ENCODE measurements around the gene HRK.

Gene HRK

GRCh38 chr12:116874324-116874995 is 6.8 kb downstream of the HRK start:
- no peak for DNase-seq (ENCODE audit: low read depth in 2 of 3, low spot score in 2 of 3)

GRCh38 chr12:116870306-116870705 is 10.9 kb downstream of the HRK start:
- DNase-seq (ENCODE audit: low read depth in 2 of 3, low spot score in 2 of 3): no peak

GRCh38 chr12:116867523-116867922 is 13.7 kb downstream of the HRK start:
- no peak for DNase-seq (ENCODE audit: low read depth in 2 of 3, low spot score in 2 of 3)

DNA sequence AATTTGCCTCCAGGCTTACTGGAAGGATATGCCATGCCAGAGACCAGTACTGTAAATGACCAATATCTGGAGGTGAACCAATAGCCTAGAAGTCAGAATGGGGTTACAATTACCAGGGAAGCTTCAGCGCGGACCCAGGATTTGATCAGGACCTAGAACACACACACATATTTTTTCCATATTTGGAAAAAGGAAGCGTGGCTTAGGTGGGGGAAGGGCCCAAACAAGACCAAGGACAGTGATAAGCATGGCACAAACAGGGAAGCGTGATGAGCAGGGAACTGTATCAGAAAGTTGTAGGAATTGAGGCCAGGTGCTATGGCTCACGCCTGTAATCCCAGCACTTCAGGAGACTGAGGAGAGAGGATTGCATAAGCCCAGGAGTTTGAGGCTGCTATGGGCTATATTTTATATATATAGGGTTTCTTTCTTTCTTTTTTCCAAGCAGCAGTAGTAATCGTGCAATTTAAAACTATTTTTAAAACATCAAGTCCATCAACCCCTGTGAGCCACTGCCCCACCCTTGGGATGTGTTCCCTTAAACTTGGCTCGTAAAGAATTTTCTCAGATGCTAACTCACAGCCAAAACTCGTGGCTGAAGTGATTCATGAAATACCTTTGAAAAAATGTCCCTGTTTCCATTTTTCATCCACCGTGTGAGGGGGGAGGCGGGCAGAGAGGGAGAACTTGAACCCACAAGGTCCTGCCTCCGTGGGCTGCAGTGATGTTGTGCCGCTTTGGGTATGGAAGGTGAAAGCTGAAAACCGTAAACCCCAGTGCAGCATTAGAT is 16.7 kb downstream of the HRK start:
- no peak for DNase-seq (ENCODE audit: low read depth in 2 of 3, low spot score in 2 of 3)

DNA sequence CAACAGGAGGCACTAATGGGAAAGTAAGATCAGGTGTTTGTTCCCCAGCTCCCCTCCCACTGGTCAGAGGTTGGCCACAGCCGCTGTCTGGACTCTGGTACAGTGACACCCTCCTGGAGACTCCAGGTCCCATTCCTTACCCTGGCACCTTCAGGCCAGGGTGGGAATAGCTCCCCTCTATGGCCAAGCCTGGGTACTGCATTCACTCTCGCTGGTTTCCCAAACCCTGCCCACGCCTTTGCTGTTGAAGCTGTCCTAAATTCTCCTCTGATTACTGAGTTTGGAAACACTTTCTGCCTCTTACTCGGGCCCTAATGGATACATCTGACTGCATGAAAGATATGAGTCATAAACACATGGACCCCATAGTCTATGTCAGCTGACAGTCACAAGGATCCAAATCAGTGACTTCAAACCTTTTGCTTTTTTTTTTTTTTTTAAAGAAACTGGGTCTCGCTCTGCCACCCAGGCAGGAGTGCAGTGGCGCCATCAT is 17.9 kb downstream of the HRK start:
- DNase-seq (ENCODE audit: low read depth in 2 of 3, low spot score in 2 of 3): no peak

DNA sequence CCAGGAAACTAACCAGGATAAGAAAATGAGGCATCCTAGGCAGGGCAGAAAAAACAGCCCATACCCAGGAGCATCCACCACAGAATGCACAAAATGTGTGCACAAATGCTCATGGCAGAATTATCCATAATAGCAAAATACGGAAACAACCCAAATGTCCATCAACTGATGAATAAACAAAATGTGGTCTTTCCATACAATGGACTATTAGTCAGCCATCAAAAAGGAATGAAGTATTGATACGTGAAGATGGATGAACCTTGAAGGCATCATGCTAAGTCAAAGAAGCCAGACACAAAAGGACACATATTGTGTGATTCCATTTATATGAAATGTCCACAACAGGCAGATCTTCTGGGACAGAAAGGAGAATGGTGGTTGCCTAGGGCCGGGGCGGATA is 19.1 kb downstream of the HRK start:
- DNase-seq (ENCODE audit: low read depth in 2 of 3, low spot score in 2 of 3): no peak

GRCh38 chr12:116861320-116861719 is 19.9 kb downstream of the HRK start:
- no peak for DNase-seq (ENCODE audit: low read depth in 2 of 3, low spot score in 2 of 3)

DNA sequence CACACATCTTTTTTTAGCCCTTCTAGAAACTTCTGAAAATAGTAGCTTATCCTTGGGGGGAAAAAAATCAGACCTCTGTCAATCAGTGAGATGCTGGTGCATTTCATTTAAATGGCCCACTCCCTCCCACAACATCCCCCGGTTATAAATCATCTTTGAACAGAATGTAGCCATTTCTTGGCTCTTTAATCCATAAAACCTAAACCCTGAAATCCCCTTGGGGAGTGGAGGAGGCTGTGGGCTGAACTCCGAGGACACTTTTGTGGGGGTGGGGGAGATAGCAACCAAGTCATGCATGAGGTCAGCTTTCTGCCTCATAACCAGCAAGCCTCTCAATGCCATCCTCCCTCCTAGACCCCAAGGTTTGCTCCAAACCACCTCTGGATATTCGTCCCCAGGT is 21.0 kb downstream of the HRK start:
- DNase-seq (ENCODE audit: low read depth in 2 of 3, low spot score in 2 of 3): no peak

DNA sequence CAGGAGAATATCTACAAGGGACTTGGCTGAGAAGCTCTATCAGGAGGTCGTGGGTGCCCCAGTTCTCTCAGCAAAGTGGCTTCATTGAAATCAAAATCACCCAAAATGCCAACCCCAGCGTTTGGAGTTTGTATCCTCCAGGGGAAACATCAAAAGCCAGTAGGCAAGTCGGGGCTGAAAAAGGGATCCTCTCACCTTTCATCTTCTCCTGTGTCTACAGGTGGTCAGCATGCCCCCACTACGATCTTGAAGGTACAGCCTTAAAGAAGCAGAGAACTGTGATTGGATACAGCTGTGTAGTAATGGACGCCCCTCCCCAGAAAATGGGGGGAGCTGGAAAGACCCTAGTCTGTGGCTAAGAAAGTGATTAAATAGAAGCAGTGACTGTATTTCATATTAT is 22.2 kb downstream of the HRK start:
- no peak for DNase-seq (ENCODE audit: low read depth in 2 of 3, low spot score in 2 of 3)

DNA sequence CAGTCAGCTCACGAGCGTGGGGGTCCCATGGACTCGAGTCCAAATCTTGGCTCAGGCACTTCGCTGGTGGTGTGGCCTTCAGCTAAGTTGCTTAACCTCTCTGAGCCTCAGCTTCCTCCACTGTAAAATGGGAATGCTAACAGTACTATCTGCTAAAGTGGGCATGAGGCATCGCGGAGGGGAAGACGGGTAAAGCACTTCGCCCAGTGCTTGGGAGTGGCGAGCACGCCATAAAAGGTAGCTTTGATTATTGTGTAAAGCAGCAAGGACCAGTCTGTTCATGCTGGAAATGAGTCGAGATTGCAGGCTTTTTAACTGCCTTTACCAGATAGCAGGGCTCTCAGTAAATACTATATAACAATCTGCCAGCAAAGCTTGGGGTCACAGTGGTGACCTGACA is 24.5 kb downstream of the HRK start:
- DNase-seq (ENCODE audit: low read depth in 2 of 3, low spot score in 2 of 3): no peak

DNA sequence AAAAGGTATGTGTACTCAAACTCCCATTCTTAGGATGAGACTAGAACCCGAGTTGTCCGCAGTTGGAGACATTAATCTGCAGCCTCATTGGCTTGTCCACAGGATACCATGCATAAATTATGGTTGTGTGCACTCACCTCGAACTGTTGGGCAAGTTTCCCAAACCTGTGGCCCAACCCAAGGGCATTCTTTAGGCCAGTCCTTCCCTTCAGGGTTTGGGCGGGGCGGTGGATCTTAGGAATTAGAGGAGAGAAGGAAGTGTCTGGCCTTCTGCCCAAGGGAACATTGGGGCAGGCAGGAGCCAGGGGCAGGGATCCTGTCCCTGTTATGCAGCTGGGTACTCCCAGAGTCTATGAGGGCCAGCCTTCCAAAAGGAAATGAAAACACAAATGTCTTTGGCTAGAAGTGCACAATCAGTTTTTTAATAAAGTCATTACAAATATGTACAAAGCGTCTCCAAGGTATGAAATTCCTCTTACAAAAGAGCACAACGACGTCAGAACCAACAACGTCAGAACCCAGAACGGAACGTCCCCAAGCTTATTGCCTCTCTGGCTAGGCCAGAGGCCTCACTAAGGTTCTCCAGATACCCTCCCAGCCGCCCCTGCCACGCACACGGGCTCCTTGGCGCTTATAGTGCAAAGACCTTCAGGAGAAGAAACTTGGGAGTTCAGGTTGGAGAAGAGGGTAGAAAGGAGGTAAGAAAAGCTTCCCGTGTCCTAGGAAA is 25.3 kb downstream of the HRK start:
- no peak for DNase-seq (ENCODE audit: low read depth in 2 of 3, low spot score in 2 of 3)

GRCh38 chr12:116853507-116853906 is 27.7 kb downstream of the HRK start:
- DNase-seq (ENCODE audit: low read depth in 2 of 3, low spot score in 2 of 3): no peak

- DNase-seq (ENCODE audit: low read depth in 2 of 3, low spot score in 2 of 3): no peak
These were observed 28.9 kb downstream of the HRK start for GRCh38 chr12:116852303-116852702.

DNA sequence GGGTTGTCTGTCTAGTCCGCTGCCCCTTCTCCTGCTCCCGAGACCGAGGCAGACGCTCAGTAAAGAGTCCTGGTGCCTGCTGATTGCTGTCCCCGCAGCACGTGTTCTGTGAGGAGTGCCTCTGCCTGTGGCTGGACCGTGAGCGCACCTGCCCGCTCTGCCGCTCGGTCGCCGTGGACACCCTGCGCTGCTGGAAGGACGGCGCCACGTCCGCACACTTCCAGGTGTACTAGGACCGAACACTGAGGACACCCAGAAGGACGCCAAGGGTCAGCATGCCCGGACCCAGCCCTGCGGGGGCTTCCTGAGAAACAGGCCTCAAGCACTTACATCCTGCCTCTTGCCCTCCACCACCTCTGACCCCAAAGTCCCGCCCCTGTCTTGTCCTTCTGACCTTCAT is 32.0 kb downstream of the HRK start:
- no peak for DNase-seq (ENCODE audit: low read depth in 2 of 3, low spot score in 2 of 3)

- no peak for DNase-seq (ENCODE audit: low read depth in 2 of 3, low spot score in 2 of 3)
These were observed 38.2 kb downstream of the HRK start for GRCh38 chr12:116843085-116843484.

GRCh38 chr12:116839287-116839830 is 41.9 kb downstream of the HRK start:
- DNase-seq (ENCODE audit: low read depth in 2 of 3, low spot score in 2 of 3): no peak

GRCh38 chr12:116838365-116838764 is 42.9 kb downstream of the HRK start:
- DNase-seq (ENCODE audit: low read depth in 2 of 3, low spot score in 2 of 3): no peak

DNA sequence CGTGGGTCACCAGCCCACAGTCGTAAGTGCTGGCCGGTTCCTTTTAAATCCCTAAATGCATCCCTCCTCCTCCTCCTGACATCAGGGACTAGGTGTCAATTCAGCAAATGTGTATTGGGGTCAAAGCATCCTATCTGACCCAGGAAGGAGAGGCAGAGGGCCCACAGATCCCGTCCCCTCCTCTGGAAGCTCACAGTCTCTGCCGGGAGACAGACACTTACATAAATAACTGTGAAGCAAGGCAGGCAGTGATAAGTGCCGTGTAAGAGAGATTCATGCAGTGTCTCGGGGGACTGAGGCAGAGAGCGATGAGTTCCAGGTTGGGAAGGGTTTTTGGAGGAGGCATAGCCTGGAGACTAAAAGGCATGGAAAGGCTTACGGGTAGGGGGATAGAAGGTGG is 44.1 kb downstream of the HRK start:
- DNase-seq (ENCODE audit: low read depth in 2 of 3, low spot score in 2 of 3): no peak

GRCh38 chr12:116835484-116835883 is 45.8 kb downstream of the HRK start:
- no peak for DNase-seq (ENCODE audit: low read depth in 2 of 3, low spot score in 2 of 3)

- DNase-seq (ENCODE audit: low read depth in 2 of 3, low spot score in 2 of 3): no peak
These were observed 47.8 kb downstream of the HRK start for GRCh38 chr12:116833474-116833873.

GRCh38 chr12:116832353-116832752 is 48.9 kb downstream of the HRK start:
- DNase-seq (ENCODE audit: low read depth in 2 of 3, low spot score in 2 of 3): no peak

GRCh38 chr12:116827432-116827831 is 53.8 kb downstream of the HRK start:
- DNase-seq (ENCODE audit: low read depth in 2 of 3, low spot score in 2 of 3): no peak

Measured in activated CD8-positive, alpha-beta memory T cell treated with anti-CD3 and anti-CD28 coated beads for 48 hours (primary cell).